Activated naive CD4-positive, alpha-beta T cell treated with anti-CD3 and anti-CD28 coated beads, Interleukin-2, amount 50 U/mL, for 24 hours (primary cell): ENCODE data around the gene GMFB.
A peak's percentile ranks its signal among the peaks of the same experiment; 100 is the strongest.
"Not testable (repeated sequence)": the region's sequence is repeated elsewhere in the genome, so short reads cannot be mapped to it uniquely, and the experiment has no call there.

Experiments
- H3K27ac Mint-ChIP-seq: one replicate; pipeline ENCODE4 v1.8.0; 2021; ENCODE audit warnings: mild to moderate bottlenecking, mixed read lengths
- H3K27me3 Mint-ChIP-seq: one replicate; pipeline ENCODE4 v1.8.0; 2021; ENCODE audit warnings: mixed read lengths
- H3K36me3 Mint-ChIP-seq: one replicate; pipeline ENCODE4 v1.8.0; 2021; ENCODE audit warnings: mixed read lengths
- H3K4me1 Mint-ChIP-seq: one replicate; pipeline ENCODE4 v1.8.0; 2021; ENCODE audit warnings: mixed read lengths
- H3K4me3 Mint-ChIP-seq: one replicate; pipeline ENCODE4 v1.8.0; 2021; ENCODE audit warnings: mild to moderate bottlenecking, mixed read lengths
- H3K9me3 Mint-ChIP-seq: one replicate; pipeline ENCODE4 v1.8.0; 2021; ENCODE audit warnings: mixed read lengths

GMFB gene

GRCh38 chr14:54480830-54481562 lies 7.8 kb downstream of the GMFB start:
- Mint-ChIP-seq H3K4me3 (no peak overlapping the region), H3K9me3 (no peaks in the 10 kb centered on the region), H3K4me1 (peaks cover 45% of the 10 kb centered on the region), H3K27ac (no peak overlapping the region), H3K27me3 (no peaks in the 10 kb centered on the region), H3K36me3 (peaks cover 16% of the 10 kb centered on the region)

GRCh38 chr14:54478636-54479215 lies 10.1 kb downstream of the GMFB start:
- peaks cover 19% of the 10 kb centered on the region for H3K36me3 Mint-ChIP-seq
- H3K27ac Mint-ChIP-seq, result no peak overlapping the region
- H3K27me3 Mint-ChIP-seq, result no peaks in the 10 kb centered on the region
- H3K4me3 Mint-ChIP-seq, result no peak overlapping the region
- peaks cover 22% of the 10 kb centered on the region for H3K4me1 Mint-ChIP-seq
- no peaks in the 10 kb centered on the region for H3K9me3 Mint-ChIP-seq

GRCh38 chr14:54475911-54476310 lies 12.9 kb downstream of the GMFB start:
- no peaks in the 10 kb centered on the region for H3K27me3 Mint-ChIP-seq
- H3K4me1 Mint-ChIP-seq, result peaks cover 6% of the 10 kb centered on the region
- H3K36me3 Mint-ChIP-seq, result peaks cover 16% of the 10 kb centered on the region
- H3K4me3 Mint-ChIP-seq, result no peak overlapping the region
- H3K27ac Mint-ChIP-seq, result peak overlapping the region; percentile 59
- no peaks in the 10 kb centered on the region for H3K9me3 Mint-ChIP-seq

GRCh38 chr14:54475187-54475899 lies 13.4 kb downstream of the GMFB start:
- Mint-ChIP-seq H3K4me3 (no peak overlapping the region), H3K36me3 (peaks cover 18% of the 10 kb centered on the region), H3K27me3 (no peaks in the 10 kb centered on the region), H3K4me1 (peaks cover 6% of the 10 kb centered on the region), H3K9me3 (no peaks in the 10 kb centered on the region), H3K27ac (peak overlapping the region; percentile 59)

- H3K9me3 Mint-ChIP-seq, result no peaks in the 10 kb centered on the region
- H3K27ac Mint-ChIP-seq, result no peak overlapping the region
- H3K4me3 Mint-ChIP-seq, result no peak overlapping the region
- H3K36me3 Mint-ChIP-seq, result peaks cover 19% of the 10 kb centered on the region
- H3K4me1 Mint-ChIP-seq, result peaks cover 6% of the 10 kb centered on the region
- no peaks in the 10 kb centered on the region for H3K27me3 Mint-ChIP-seq
These were observed 14.5 kb downstream of the GMFB start for GRCh38 chr14:54474232-54474793.

- Mint-ChIP-seq H3K36me3 (peaks cover 24% of the 10 kb centered on the region), H3K4me1 (peaks cover 6% of the 10 kb centered on the region), H3K9me3 (peaks cover 7% of the 10 kb centered on the region), H3K27ac (no peak overlapping the region), H3K4me3 (no peak overlapping the region), H3K27me3 (no peaks in the 10 kb centered on the region)
These were observed 16.5 kb downstream of the GMFB start for GRCh38 chr14:54472315-54472714.

- no peak overlapping the region for H3K4me3 Mint-ChIP-seq
- peaks cover 30% of the 10 kb centered on the region for H3K36me3 Mint-ChIP-seq
- peaks cover 10% of the 10 kb centered on the region for H3K9me3 Mint-ChIP-seq
- no peaks in the 10 kb centered on the region for H3K27me3 Mint-ChIP-seq
- H3K4me1 Mint-ChIP-seq, result peaks cover 5% of the 10 kb centered on the region
- H3K27ac Mint-ChIP-seq, result no peak overlapping the region
These were observed 17.1 kb downstream of the GMFB start for GRCh38 chr14:54471641-54472040.

GRCh38 chr14:54470701-54471100 lies 18.1 kb downstream of the GMFB start:
- Mint-ChIP-seq H3K9me3 (peaks cover 10% of the 10 kb centered on the region), H3K4me1 (no peaks in the 10 kb centered on the region), H3K4me3 (no peak overlapping the region)

GRCh38 chr14:54467280-54467679 lies 21.5 kb downstream of the GMFB start:
- Mint-ChIP-seq H3K9me3 (peaks cover 10% of the 10 kb centered on the region), H3K4me3 (no peak overlapping the region), H3K4me1 (no peaks in the 10 kb centered on the region), H3K36me3 (peaks cover 26% of the 10 kb centered on the region), H3K27ac (no peak overlapping the region), H3K27me3 (no peaks in the 10 kb centered on the region)

More at GRCh38 chr14:54470701-54471100, 18.1 kb downstream of the GMFB start:
- Mint-ChIP-seq H3K27me3 (no peaks in the 10 kb centered on the region), H3K27ac (no peak overlapping the region), H3K36me3 (peaks cover 27% of the 10 kb centered on the region)

- Mint-ChIP-seq H3K4me3 (no peak overlapping the region), H3K36me3 (peaks cover 26% of the 10 kb centered on the region), H3K27me3 (no peaks in the 10 kb centered on the region), H3K27ac (no peak overlapping the region), H3K4me1 (no peaks in the 10 kb centered on the region), H3K9me3 (peaks cover 10% of the 10 kb centered on the region)
These were observed 23.1 kb downstream of the GMFB start for GRCh38 chr14:54465654-54466053.

- H3K27ac Mint-ChIP-seq, result peak overlapping the region; percentile 2
These were observed 26.7 kb downstream of the GMFB start for GRCh38 chr14:54462048-54462447.

GRCh38 chr14:54459106-54459505 lies 29.7 kb downstream of the GMFB start:
- no peak overlapping the region for H3K27ac Mint-ChIP-seq

More at GRCh38 chr14:54462048-54462447, 26.7 kb downstream of the GMFB start:
- Mint-ChIP-seq H3K36me3 (peaks cover 13% of the 10 kb centered on the region), H3K27me3 (no peaks in the 10 kb centered on the region), H3K4me3 (no peak overlapping the region), H3K9me3 (peaks cover under 1% of the 10 kb centered on the region), H3K4me1 (no peaks in the 10 kb centered on the region)

GRCh38 chr14:54458536-54458935 lies 30.2 kb downstream of the GMFB start:
- not testable (repeated sequence) for H3K4me1 Mint-ChIP-seq, H3K27me3 Mint-ChIP-seq, H3K9me3 Mint-ChIP-seq, H3K4me3 Mint-ChIP-seq, H3K36me3 Mint-ChIP-seq, H3K27ac Mint-ChIP-seq

More at GRCh38 chr14:54459106-54459505, 29.7 kb downstream of the GMFB start:
- Mint-ChIP-seq H3K36me3 (peaks cover 8% of the 10 kb centered on the region), H3K4me3 (no peak overlapping the region), H3K9me3 (no peaks in the 10 kb centered on the region), H3K27me3 (no peaks in the 10 kb centered on the region), H3K4me1 (no peaks in the 10 kb centered on the region)

GRCh38 chr14:54457609-54457996 lies 31.2 kb downstream of the GMFB start:
- Mint-ChIP-seq H3K27me3 (no peaks in the 10 kb centered on the region), H3K27ac (no peak overlapping the region), H3K4me1 (no peaks in the 10 kb centered on the region), H3K36me3 (peaks cover 6% of the 10 kb centered on the region), H3K4me3 (no peak overlapping the region), H3K9me3 (no peaks in the 10 kb centered on the region)

GRCh38 chr14:54456820-54457608 lies 31.8 kb downstream of the GMFB start:
- H3K4me3 Mint-ChIP-seq, H3K27ac Mint-ChIP-seq, H3K36me3 Mint-ChIP-seq, H3K4me1 Mint-ChIP-seq, H3K9me3 Mint-ChIP-seq, H3K27me3 Mint-ChIP-seq: not testable (repeated sequence)
